HG02981 (cell line): Measurements from ENCODE around the gene TAF5.
"Not testable (repeated sequence)": the region's sequence is repeated elsewhere in the genome, so short reads cannot be mapped to it uniquely, and the experiment has no call there.

Source experiments
- ATAC-seq: cut with Tn5 transposase; IDR thresholded peaks from one replicate; pipeline ENCODE4 v1.9.1; 2021; ENCODE audit warnings: mild to moderate bottlenecking, moderate library complexity; ENCODE audit not compliant: unreplicated experiment

TAF5 gene

GRCh38 chr10:103367782-103368518 lies at the start of gene TAF5:
Gene TAF5, plus strand, starts transcription at chr10:103367976. Its CDS starts 14 bp downstream, at chr10:103367990.
- ATAC-seq = peak; percentile 47

GRCh38 chr10:103327906-103328305 lies 39.9 kb upstream of the TAF5 start:
- ATAC-seq = no peak

GRCh38 chr10:103333934-103334520 lies 33.7 kb upstream of the TAF5 start:
- ATAC-seq = no peak

GRCh38 chr10:103334567-103334966 lies 33.2 kb upstream of the TAF5 start:
- no peak for ATAC-seq

- ATAC-seq = no peak
These were observed 31.4 kb upstream of the TAF5 start for GRCh38 chr10:103336370-103336769.

- no peak for ATAC-seq
These were observed 17.6 kb upstream of the TAF5 start for GRCh38 chr10:103350175-103350516.

- ATAC-seq = peak; percentile 67
These were observed 17.1 kb upstream of the TAF5 start, which contains the start of gene PCGF6 for GRCh38 chr10:103350517-103351260. Gene PCGF6, minus strand, starts transcription at chr10:103351140. Its CDS starts 74 bp downstream, at chr10:103351066.

- no peak for ATAC-seq
These were observed 14.5 kb upstream of the TAF5 start for GRCh38 chr10:103353281-103353680.

- ATAC-seq = not testable (repeated sequence)
These were observed 13.2 kb upstream of the TAF5 start for GRCh38 chr10:103354567-103354966.

- no peak for ATAC-seq
These were observed 11.7 kb upstream of the TAF5 start for GRCh38 chr10:103355906-103356599.

GRCh38 chr10:103359493-103359892 lies 8.3 kb upstream of the TAF5 start:
- ATAC-seq = not testable (repeated sequence)

GRCh38 chr10:103360791-103361190 lies 7.0 kb upstream of the TAF5 start:
- not testable (repeated sequence) for ATAC-seq

- no peak for ATAC-seq
These were observed 396 bp upstream of the TAF5 start for GRCh38 chr10:103367379-103367781.

GRCh38 chr10:103373544-103373943 lies 5.8 kb downstream of the TAF5 start:
- ATAC-seq = no peak

- ATAC-seq = no peak
These were observed 6.5 kb downstream of the TAF5 start for GRCh38 chr10:103374263-103374662.

- no peak for ATAC-seq
These were observed 15.0 kb downstream of the TAF5 start for GRCh38 chr10:103382769-103383168.

GRCh38 chr10:103394180-103394579 lies 26.4 kb downstream of the TAF5 start:
- ATAC-seq = no peak

GRCh38 chr10:103395754-103396066 lies 27.9 kb downstream of the TAF5 start:
- no peak for ATAC-seq

- ATAC-seq = peak; percentile 99
These were observed 28.5 kb downstream of the TAF5 start, which contains the start of the genes ATP5MK and PDCD11 for GRCh38 chr10:103396067-103396788. Gene ATP5MK, minus strand, starts transcription at chr10:103396475. Its CDS starts 4,018 bp downstream, at chr10:103392457. Gene PDCD11, plus strand, starts transcription at chr10:103396626. Its CDS starts 1,801 bp downstream, at chr10:103398427.

- no peak for ATAC-seq
These were observed 29.0 kb downstream of the TAF5 start for GRCh38 chr10:103396789-103397087.
